Vagina (tissue), 2 donors: ENCODE data around the gene WSB2.

Experiments used
- POLR2A ChIP-seq, 2 donors: fragments of 450-650 bp; IDR thresholded peaks; one replicate each; pipeline ENCODE4 v1.6.1; 2017; ENCODE audit warnings: antibody characterized with exemption in 2 of 2, mild to moderate bottlenecking in 2 of 2, moderate library complexity in 2 of 2
- POLR2AphosphoS5 ChIP-seq, 2 donors: sonication (generic); formaldehyde crosslinking; IDR thresholded peaks; one replicate each; pipeline ENCODE4 v1.9.0; 2017; ENCODE audit warnings: antibody characterized with exemption in 2 of 2, mild to moderate bottlenecking in 2 of 2, low read depth in 1 of 2; ENCODE audit not compliant: insufficient read depth in 1 of 2
- TF ChIP-seq, protein P1 (sequence below), 3 experiments: fragments of 450-650 bp in 2 of 3; fragments of 200-600 bp in 1 of 3; sonication (generic) in 1 of 3; IDR thresholded peaks; one replicate each; pipeline ENCODE4 v1.5.1; 2017 to 2019; ENCODE audit warnings: antibody characterized with exemption in 3 of 3, mild to moderate bottlenecking in 2 of 3, moderate library complexity in 2 of 3

DNA sequence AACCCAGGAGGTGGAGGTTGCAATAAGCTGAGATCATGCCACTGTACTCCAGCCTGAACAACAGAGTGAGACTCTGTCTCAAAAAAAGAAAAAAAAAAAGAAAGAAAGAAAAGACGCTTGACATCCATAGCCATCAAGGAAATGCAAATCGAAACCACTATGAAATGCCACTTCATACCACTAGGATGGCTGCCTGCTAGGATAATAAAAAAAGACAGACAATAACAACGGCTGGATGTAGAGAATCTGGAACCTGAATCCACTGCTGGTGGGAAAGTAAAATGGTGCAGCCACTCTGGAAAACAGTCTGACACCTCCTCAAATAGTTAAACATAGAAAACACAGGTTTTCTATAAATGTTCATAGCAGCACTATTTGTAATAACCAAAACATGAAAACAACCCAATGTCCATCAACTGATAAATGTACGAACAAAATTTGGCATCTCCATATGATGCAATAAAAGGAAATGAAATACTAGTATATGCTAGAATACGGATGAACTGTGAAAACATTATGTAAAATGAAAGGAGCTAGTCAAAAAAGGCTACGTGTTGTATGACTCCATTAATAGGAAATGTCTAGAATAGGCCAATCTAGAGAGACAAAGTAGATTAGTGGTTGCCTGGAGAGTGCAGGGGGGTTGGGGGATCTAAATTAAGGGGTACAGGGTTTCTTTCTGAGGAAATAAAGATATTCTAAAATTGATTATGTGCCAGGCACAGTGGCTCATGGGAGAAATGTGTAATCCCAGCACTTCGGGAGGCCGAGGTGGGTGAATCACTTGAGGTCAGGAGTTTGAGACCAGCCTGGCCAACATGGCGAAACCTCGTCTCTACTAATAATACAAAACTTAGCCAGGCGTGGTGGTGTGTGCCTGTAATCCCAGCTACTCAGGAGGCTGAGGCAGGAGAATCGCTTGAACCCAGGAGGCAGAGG is 9.7 kb downstream of the WSB2 start:
- TF ChIP-seq, protein P1, sequence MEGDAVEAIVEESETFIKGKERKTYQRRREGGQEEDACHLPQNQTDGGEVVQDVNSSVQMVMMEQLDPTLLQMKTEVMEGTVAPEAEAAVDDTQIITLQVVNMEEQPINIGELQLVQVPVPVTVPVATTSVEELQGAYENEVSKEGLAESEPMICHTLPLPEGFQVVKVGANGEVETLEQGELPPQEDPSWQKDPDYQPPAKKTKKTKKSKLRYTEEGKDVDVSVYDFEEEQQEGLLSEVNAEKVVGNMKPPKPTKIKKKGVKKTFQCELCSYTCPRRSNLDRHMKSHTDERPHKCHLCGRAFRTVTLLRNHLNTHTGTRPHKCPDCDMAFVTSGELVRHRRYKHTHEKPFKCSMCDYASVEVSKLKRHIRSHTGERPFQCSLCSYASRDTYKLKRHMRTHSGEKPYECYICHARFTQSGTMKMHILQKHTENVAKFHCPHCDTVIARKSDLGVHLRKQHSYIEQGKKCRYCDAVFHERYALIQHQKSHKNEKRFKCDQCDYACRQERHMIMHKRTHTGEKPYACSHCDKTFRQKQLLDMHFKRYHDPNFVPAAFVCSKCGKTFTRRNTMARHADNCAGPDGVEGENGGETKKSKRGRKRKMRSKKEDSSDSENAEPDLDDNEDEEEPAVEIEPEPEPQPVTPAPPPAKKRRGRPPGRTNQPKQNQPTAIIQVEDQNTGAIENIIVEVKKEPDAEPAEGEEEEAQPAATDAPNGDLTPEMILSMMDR (IDR thresholded peaks at IDR 0.05): no peak
- TF ChIP-seq POLR2A (IDR thresholded peaks at IDR 0.05) (no peak), POLR2AphosphoS5 (IDR thresholded peaks at IDR 0.05; ENCODE audit: insufficient read depth in 1 of 2, low read depth in 1 of 2) (no peak)
